GM10266 (cell line): ENCODE results near the gene TMEM184B.
A peak's percentile ranks its signal among the peaks of the same experiment; 100 is the strongest.

ENCODE experiments used
- DNase-seq: peaks from one replicate; pipeline ENCODE4 v3.0.0; 2012; ENCODE audit errors: extremely low spot score
- CTCF ChIP-seq: IDR thresholded peaks from 2 replicates; pipeline ENCODE4 v1.5.1; 2012; ENCODE audit warnings: mild to moderate bottlenecking, low read depth; ENCODE audit not compliant: control insufficient read depth, insufficient read depth; ENCODE audit errors: missing control alignments

Gene TMEM184B

DNA sequence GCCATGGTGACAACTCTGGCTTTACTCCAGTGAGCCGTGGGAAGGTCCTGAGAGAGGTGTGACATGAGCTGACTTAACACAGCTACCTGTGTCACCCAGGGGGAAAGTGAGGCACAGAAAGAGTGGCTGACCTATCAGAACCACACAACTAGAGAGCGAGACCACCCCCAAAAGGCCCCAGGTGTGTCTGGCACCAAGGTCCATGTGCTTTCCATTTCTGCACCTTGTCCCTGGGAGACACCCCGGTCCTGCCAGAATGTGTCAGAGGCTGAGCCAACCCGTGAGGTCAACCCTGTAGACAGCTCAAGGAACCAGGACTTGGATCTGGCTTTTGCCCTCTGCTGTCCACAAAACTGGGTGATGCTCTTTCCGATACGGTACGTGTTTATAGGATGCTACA lies 61.3 kb downstream of the TMEM184B start:
- DNase-seq: no peak
- no peak for TF ChIP-seq CTCF

DNA sequence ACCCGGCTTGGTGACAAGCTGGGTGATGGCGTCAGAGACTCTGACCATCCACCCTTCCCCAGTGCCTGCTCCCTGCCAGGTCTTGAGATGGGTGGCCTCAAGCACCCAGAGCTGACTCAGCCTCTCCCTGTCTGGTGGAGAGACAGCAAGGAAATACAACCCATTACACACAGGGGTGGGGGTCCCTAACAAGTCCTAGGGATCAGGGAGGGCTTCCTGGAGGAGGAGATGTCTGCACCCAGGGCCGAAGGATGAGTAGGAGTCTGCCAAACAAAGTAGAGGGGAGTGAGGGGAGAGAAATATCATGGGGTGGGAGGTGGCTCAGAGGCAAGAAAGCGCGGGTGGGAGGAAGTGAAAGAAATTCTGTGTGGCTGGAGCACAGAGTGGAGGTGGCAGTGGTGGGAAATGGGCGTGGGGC lies 64.2 kb downstream of the TMEM184B start:
- DNase-seq: no peak
- no peak for TF ChIP-seq CTCF

DNA sequence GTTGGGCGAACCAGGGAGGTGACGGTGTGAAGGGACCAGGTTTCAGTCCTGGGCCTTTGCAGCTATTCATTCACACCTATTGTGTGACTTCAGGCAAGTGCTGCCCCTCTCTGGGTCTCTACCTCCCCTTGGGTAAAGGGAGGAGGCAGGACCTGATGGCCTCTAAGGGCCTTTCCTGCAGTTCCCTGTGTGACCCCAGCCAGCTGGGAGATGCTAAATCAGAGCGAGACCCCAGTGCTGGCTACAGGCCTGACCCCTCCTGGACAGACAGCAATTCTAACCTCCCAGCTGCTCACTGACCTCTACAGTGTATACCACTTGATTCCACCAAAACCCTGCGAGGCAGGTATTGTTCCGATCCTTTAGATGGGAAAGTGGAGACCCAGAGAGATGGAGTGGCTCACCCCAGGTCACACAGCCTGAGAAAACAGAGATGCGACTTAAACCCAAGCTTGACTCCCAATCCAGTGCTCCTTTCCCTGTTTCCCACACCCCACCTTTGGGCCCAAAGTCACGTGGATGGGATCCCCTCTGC lies 64.8 kb downstream of the TMEM184B start:
- DNase-seq: no peak
- TF ChIP-seq CTCF: no peak

- no peak for TF ChIP-seq CTCF
- DNase-seq: no peak
Observed at GRCh38 chr22:38205261-38206128, 67.3 kb downstream of the TMEM184B start.

- DNase-seq: peak; percentile 54
- TF ChIP-seq CTCF: no peak
Observed at GRCh38 chr22:38204784-38205183, 68.0 kb downstream of the TMEM184B start.

DNA sequence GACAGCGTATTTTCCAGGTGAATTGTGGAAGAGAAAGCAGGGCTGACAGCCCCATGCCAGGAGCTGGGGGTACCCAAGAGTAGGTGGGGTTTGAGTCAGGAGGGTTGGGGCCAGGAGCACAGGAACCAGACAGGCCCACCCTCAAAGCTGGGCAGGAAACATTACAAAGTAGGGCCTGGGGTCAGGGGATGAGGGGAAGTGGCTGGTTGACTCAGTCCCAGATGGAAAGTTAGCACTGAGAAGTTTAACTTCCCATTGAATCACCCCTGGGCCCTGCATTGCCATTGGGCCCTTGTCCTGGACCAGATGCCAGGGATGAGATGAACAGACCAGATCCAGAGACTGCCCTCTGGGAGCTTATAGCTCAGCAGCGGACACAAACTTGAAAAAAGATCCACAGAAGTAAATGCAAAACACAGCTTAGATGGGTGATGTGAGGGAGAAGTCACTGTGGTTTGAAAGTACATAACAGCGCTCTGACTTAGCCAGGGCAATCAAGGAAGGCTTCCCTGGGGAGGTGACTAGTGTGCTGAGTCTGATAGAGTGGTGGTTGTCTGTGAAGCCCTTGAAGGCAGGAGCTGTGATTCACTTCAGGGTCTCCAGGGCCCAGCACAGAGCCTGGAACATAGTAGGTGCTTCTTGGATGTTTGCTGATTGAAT lies 68.8 kb downstream of the TMEM184B start:
- no peak for DNase-seq
- TF ChIP-seq CTCF: no peak
